Body of pancreas (tissue), 4 donors: ENCODE measurements around the gene CEBPA. TPM values are rescaled to one million over a fixed set of nuclear protein-coding genes. Genes with fewer than 3 reads are reported as not detected.
A peak's percentile ranks its signal among the peaks of the same experiment; 100 is the strongest.

ENCODE experiments used
- ATAC-seq: fragments of 150-250 bp; one replicate; pipeline ENCODE4 v1.9.1; 2016
- DNase-seq, 4 donors: peaks; one replicate each; pipeline ENCODE4 v3.0.0-alpha.2; 2019
- H3K27ac ChIP-seq, 4 donors: fragments of 200-600 bp; sonication (generic); 1 replicate in 3 of 4; 2 replicates in 1 of 4; pipeline versions ENCODE4 v1.5.1 to v1.6.1; 2016 to 2019; ENCODE audit warnings: mild to moderate bottlenecking in 1 of 4, mixed read lengths in 1 of 4, moderate library complexity in 1 of 4
- H3K27me3 ChIP-seq, 2 donors: fragments of 200-600 bp; sonication (generic); one replicate each; pipeline ENCODE4 v1.6.0; 2016; ENCODE audit warnings: mild to moderate bottlenecking in 1 of 2
- H3K36me3 ChIP-seq, 2 donors: fragments of 200-600 bp; sonication (generic); replicated peaks in 1 of 2; 2 replicates each; pipeline ENCODE4 v1.5.1; 2016; ENCODE audit warnings: low read depth in 2 of 2; ENCODE audit not compliant: insufficient read depth in 1 of 2
- H3K4me1 ChIP-seq: fragments of 200-600 bp; sonication (generic); one replicate; pipeline ENCODE4 v1.6.0; 2016
- H3K4me3 ChIP-seq, 2 donors: fragments of 200-600 bp; sonication (generic); 1 replicate in 1 of 2; 2 replicates in 1 of 2; pipeline ENCODE4 v1.5.1; 2016 to 2019
- H3K9me3 ChIP-seq, 3 donors: fragments of 200-600 bp; sonication (generic); 1 replicate in 2 of 3; 2 replicates in 1 of 3; pipeline ENCODE4 v1.5.1; 2016
- CTCF ChIP-seq, 7 experiments: fragments of 450-650 bp in 4 of 7; fragments of 200-600 bp in 3 of 7; sonication (generic) in 3 of 7; IDR thresholded peaks; one replicate each; pipeline ENCODE4 v1.5.1; 2016 to 2019; ENCODE audit warnings: antibody characterized with exemption in 7 of 7
- POLR2A ChIP-seq, 3 donors: fragments of 450-650 bp; IDR thresholded peaks; one replicate each; pipeline ENCODE4 v1.6.1; 2016; ENCODE audit warnings: antibody characterized with exemption in 3 of 3, mild to moderate bottlenecking in 2 of 3
- WGBS, 2 donors: methylation state at CpG; one replicate each; pipeline ENCODE4 v1.1.5; 2017; 5-methylcytosine and 5-hydroxymethylcytosine counted together
- intact Hi-C: fragments of 100-400 bp; cut with DNase I; formaldehyde crosslinking; loops from one replicate; pipeline ENCODE4 v1.15.1; 2023
- total RNA-seq, 2 donors: library from RNA; depleted of rRNA; stranded (reverse); fragments of >200 nt; gene quantifications; one replicate each; pipeline ENCODE4 v1.1.0, GENCODE V29; 2016

The CEBPA gene
- total RNA-seq, 2 donors from 2014 or later: 12.5 to 73.2 TPM

GRCh38 chr19:33310606-33311325 is 8.4 kb upstream of the CEBPA start:
- DNase-seq: peak; percentile 61 to 80 (median 78)
- H3K9me3 ChIP-seq: no peaks in the 10 kb centered on the region
- H3K27ac ChIP-seq: peak overlapping the region; percentile 42 to 68 (median 60)
- peak; percentile 75 for ATAC-seq
- H3K4me1 ChIP-seq: peaks cover 45% of the 10 kb centered on the region
- 15 to 29% methylated on average over 15 to 18 of the region's 18 CpGs for WGBS, 2 donors
- no peaks in the 10 kb centered on the region for H3K36me3 ChIP-seq
- intact Hi-C loops: no loop called here
- H3K27me3 ChIP-seq: no peaks in the 10 kb centered on the region
- peak in 1 of 3 donors; percentile 27 for TF ChIP-seq POLR2A (IDR thresholded peaks at IDR 0.05)
- TF ChIP-seq CTCF (IDR thresholded peaks at IDR 0.05): peak in 4 of 7 experiments; percentile 11 to 23 (median 21)
- no peak overlapping the region for H3K4me3 ChIP-seq

GRCh38 chr19:33309826-33310225 is 7.5 kb upstream of the CEBPA start:
- peaks cover 54% of the 10 kb centered on the region for H3K4me1 ChIP-seq
- H3K4me3 ChIP-seq: no peak overlapping the region
- intact Hi-C loops: no loop called here
- WGBS, 2 donors: 83 to 86% methylated on average over 3 to 10 of the region's 10 CpGs
- TF ChIP-seq CTCF (IDR thresholded peaks at IDR 0.05) (no peak), POLR2A (IDR thresholded peaks at IDR 0.05) (no peak)
- H3K9me3 ChIP-seq: no peaks in the 10 kb centered on the region
- no peak for DNase-seq
- H3K27me3 ChIP-seq: no peaks in the 10 kb centered on the region
- ATAC-seq: no peak
- no peaks in the 10 kb centered on the region for H3K36me3 ChIP-seq
- peak overlapping the region in 3 of 4 donors; percentile 55 to 68 (median 65) for H3K27ac ChIP-seq

GRCh38 chr19:33306853-33307792 is 4.8 kb upstream of the CEBPA start:
- H3K9me3 ChIP-seq: no peaks in the 10 kb centered on the region
- no peak for ATAC-seq
- intact Hi-C loops: no loop called here
- DNase-seq: peak; percentile 70 to 88 (median 84)
- H3K4me3 ChIP-seq: no peak overlapping the region
- 53 to 59% methylated on average over 12 of the region's 12 CpGs for WGBS, 2 donors
- no peaks in the 10 kb centered on the region for H3K27me3 ChIP-seq
- TF ChIP-seq POLR2A (IDR thresholded peaks at IDR 0.05): no peak
- peaks cover 76% of the 10 kb centered on the region for H3K4me1 ChIP-seq
- peak overlapping the region in 2 of 4 donors; percentile 34 to 36 for H3K27ac ChIP-seq
- H3K36me3 ChIP-seq: no peaks in the 10 kb centered on the region

- peak overlapping the region in 3 of 4 donors; percentile 13 to 86 (median 34) for H3K27ac ChIP-seq
- TF ChIP-seq POLR2A (IDR thresholded peaks at IDR 0.05) (no peak), CTCF (IDR thresholded peaks at IDR 0.05) (no peak)
- H3K4me1 ChIP-seq: peaks cover 70% of the 10 kb centered on the region
- 56 to 63% methylated on average over 5 of the region's 5 CpGs for WGBS, 2 donors
- H3K4me3 ChIP-seq: no peak overlapping the region
- no peaks in the 10 kb centered on the region for H3K9me3 ChIP-seq
- ATAC-seq (no peak), DNase-seq (no peak)
- H3K27me3 ChIP-seq: no peaks in the 10 kb centered on the region
- intact Hi-C loops: no loop called here
- H3K36me3 ChIP-seq: no peaks in the 10 kb centered on the region
Measured at GRCh38 chr19:33306191-33306590, 3.9 kb upstream of the CEBPA start.
